HG03439 (cell line): Measurements from ENCODE around the gene KIF18B.
A peak's percentile ranks its signal among the peaks of the same experiment; 100 is the strongest.
"Not testable (repeated sequence)": the region's sequence is repeated elsewhere in the genome, so short reads cannot be mapped to it uniquely, and the experiment has no call there.

ENCODE experiments used
- ATAC-seq: cut with Tn5 transposase; IDR thresholded peaks from one replicate; pipeline ENCODE4 v1.9.1; 2021; ENCODE audit warnings: mild to moderate bottlenecking, moderate library complexity; ENCODE audit not compliant: unreplicated experiment

The KIF18B gene

DNA sequence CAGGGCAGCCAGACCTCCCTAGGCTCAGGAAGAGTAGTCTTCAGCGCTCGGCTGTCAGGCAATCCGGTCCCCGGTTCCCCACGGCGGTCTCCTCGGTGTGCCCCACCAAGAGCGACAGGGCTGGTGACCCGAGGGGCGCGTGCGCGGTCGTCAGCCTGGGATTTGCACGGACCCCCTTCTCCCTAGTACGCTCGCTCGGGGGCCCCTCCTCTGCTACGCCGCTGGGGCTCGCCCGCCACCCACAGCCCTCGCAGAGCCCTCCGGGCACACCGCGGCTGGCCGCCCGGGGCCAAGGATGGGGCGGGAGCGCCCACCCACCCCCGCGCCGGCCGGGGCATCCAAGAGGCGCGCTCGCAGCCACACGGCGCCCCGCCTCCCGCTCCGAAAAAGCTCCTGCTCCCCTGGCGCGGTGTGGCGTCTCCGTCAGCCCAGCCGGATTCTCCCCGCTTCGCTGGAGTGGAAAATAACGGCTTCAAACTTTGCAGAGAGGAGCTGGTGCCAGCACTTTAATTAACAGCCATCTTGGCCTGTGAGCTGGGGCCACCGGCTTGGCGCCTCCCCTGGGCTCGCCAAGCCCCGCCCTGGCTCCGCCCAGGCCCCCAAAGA, 22.7 kb upstream of the KIF18B start:
- no peak for ATAC-seq

- no peak for ATAC-seq
These were observed 21.7 kb upstream of the KIF18B start for GRCh38 chr17:44969144-44969780.

- ATAC-seq, result peak; percentile 79
These were observed 20.9 kb upstream of the KIF18B start, which contains the start of gene C1QL1 for GRCh38 chr17:44968225-44969143. Gene C1QL1, minus strand, starts transcription at chr17:44968303. Its CDS starts 255 bp downstream, at chr17:44968048.

- peak; percentile 5 for ATAC-seq
These were observed 20.3 kb upstream of the KIF18B start for GRCh38 chr17:44967907-44968224.

DNA sequence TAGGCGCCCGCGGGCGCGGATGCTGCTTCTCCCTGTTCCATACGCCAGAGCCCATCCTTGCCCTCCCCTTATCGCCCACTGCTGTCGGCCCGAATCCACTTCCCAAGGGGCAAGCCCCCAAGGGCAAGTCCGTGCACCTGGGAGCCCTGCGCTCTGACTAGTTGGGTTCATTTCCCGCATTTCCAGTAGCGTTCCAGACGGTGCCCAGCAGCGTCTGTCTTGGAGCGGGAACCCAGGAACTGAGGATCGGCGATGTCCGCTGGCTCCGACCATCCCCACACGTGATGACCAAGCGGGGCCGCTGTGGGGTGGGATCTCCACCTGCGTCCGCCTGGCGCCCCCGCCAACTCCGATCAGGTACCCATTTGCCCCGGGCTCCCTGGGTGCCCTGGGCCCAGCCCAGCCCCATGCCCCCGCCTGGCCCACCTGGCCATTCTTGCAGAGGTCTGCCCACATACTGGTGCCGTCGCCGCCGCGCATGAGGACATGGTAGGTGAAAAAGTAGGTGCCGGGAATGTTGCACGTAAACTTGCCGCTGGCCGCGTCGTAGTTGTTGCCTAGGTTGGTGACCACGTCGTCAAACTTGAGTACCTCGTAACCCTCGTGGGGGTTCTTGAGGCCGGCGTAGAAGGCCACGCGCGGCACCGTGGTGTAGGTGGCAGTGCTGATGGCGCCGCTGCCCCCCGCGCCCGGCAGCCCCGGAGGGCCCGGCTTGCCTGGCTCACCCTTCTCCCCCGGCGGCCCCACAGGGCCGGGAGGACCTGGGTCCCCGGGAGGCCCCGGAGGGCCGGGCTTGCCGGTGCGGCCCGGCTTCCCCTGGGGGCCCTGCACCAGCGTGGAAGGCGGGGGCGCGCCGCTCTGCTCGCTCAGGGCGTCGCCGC, 19.7 kb upstream of the KIF18B start:
- no peak for ATAC-seq

GRCh38 chr17:44966348-44967025, 18.9 kb upstream of the KIF18B start:
- ATAC-seq, result no peak

DNA sequence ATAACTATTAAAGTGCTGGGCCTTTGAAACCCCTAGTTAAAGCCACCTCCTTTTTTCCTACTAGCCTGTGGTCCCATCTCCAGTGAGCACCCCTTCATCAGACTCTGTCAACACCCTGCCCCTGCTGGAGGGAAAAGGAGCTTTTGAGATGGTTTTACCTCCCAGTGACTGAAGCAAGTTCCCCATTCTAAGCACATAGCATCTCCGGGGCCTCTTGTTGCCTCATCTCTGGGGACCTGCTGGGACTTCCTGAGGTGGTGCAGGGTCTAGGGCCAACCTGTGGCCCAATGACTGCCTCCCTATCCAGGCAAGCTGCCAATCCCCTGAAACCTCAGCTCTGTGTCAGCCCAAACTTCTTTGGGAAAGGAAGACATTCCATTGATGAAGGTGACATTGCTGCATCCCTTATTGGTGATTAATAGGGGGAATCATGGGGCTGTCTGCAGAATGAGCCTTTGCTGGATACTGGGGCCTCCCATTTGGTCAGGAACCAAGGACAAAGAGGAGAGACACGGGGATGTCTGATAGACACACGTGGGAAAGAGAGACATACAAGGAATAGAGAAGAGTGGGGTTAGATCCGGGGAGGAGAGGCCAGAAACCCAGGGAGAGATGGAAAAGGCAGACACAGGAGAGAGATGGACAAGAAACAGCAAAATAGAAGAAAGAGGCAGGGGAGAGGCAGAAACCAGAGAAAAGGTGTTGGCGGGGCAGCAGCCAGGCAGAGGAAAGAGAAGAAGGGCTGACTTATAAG, 18.1 kb upstream of the KIF18B start:
- ATAC-seq, result no peak

- ATAC-seq, result no peak
These were observed 14.4 kb upstream of the KIF18B start for GRCh38 chr17:44961921-44962350.

- no peak for ATAC-seq
These were observed 13.1 kb upstream of the KIF18B start for GRCh38 chr17:44960691-44961090.

DNA sequence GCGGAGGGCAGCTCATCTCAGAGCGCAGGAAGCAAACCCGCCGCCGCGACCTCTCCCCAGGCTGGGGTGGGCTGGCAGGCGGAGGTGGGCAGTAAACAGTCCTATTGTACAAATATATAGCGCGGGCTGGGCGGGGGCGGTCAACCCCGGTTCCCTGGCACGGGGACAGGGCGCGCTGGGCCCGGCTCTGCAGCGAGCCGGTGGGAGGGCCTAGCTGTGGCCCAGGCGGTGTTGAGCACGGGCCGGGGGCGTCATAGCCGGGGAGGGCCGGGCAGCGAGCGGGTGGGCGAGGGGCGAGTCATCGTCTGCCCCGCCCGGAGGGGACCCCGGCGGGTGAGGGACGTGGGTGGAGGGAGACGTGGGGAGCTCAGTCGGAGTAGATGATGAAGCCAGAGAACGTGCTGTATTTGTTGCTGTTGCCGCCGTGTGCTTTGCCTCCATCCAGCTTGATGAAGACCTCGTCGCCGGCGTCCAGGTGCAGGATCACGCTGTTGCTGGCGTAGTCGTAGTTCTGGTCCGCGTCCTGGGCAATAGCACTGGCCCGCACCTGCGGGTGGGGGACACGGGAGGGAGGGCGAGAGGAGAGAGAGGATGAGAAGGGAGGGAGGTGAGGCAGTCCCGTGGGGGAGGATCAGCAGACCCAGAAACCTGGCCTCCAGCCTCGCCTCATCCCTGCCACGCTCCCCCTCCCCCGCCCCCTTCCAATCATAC, 12.4 kb upstream of the KIF18B start:
- no peak for ATAC-seq

DNA sequence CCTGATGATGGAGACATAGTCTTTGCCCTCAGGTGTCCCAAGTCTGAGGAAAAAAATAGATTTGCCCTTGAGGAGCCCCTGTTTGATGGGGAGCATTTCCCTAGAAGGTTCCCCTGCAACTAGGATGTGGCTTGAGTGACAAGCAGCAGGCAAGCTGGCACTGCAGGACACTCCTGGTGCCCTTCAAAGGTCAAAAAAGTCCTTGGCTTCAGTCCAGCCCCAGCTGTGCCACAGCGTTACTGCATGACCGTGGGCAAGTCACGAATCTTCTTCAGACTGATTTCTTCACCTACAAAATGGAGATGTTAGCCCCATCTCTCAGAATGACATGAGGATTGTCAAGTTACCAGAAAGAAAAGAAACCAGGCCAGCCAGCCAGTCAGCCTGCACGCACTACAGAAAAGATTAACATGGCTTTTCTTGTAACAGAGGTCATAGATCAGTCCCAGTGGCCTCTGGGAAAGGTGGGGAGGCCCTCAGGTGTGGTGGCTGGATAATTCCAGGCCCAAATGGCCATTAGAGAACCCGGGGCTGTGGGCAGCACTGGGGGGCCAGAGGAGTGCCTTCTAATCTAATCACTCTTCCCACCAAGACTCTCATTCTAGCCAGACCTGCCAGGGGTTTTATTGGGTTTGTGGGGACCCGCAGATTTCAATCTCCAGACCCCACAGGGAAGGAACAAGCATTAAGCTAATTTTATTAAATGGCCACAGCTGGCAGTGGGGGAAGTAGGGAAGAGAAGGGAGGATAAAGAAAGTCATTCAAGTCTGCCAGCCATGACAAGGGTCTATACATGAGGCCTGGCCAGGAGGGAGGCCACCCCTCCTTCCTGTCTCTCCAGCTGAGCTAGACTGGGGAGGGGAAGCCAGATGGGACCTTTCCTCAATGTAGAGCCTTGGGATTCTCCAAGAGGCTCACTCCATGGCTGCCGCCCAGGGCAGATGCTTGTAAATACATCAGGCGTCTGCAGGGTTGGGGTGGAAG, 9.7 kb upstream of the KIF18B start:
- ATAC-seq, result no peak

- ATAC-seq, result no peak
These were observed 8.3 kb upstream of the KIF18B start for GRCh38 chr17:44955674-44956425.

DNA sequence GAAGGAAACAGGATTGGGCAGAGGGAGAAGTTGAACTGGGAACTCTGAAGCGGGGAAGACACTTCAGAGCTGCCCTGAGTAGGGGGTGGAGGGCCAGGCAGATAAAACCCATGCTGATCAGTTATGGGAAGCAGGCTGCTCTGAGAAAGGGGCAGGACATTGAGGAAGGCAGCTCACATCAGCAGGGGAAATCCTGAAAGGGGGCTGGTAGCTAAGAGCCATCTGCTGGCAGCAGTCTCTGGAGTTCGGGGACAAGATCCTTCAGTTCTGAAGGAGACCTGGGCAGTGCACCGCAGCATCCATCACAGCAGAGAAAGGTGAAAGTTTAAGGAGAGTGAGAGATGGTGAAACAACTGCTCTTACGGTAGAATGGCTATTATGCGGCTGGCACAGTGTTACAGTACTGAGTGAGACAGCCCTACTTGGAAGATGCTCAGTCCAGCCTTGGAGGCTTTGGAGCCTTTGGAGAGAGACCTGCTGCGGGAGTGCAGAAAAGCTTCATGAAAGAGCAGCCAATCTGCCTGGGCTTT, 5.4 kb upstream of the KIF18B start:
- ATAC-seq, result no peak

DNA sequence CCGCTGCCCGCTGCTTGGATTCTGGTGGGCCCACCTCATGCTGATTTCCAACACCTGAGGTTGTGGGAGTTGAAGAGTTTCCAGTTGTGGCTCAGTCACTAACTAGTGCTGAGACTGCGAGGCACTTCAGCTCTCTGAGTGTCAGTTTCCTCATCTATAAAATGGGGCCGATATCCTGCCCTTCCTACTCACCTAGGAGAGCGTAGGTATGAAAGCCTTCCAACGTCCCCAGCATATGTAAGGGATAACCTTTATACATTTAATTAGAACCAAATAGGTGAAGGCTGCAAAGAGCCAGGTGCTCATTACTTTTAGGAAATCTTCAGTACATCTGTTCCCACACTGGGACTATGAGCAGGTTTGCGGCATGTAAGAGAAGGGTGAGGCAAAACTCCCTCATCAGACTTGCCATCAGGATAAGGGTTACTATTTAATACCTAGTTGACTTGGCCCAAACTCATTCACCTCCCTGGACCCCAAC, 782 bp upstream of the KIF18B start:
- ATAC-seq, result no peak

GRCh38 chr17:44945652-44946051, 1.9 kb downstream of the KIF18B start:
- not testable (repeated sequence) for ATAC-seq

DNA sequence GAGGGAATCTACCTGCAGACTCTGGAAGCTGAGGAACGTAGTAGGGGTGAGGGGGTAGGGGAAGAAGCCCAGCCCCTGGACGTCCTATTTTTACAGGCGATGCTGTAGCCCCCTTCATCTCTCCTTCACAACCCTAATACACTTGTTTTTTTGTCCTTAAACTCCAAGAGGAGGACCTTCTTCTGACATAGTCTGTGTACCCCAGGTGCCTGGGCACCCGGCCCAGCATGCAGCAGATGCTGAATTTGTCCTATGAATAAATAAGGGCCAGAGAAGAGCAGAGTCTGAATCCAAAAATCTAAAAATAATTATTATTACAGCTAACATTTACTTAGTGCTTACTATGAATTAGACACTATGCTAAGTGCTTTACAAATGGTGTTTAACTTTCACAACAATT, 5.1 kb downstream of the KIF18B start:
- no peak for ATAC-seq
